Daoy (cell line): ENCODE data around the gene LYSET. TPM values are rescaled to one million over a fixed set of nuclear protein-coding genes. Genes with fewer than 3 reads are reported as not detected.
"Not testable (repeated sequence)": the region's sequence is repeated elsewhere in the genome, so short reads cannot be mapped to it uniquely, and the experiment has no call there.

Experiments used
- DNase-seq: peaks from one replicate; pipeline ENCODE4 v3.0.0-alpha.2; 2015; ENCODE audit warnings: low read depth
- total RNA-seq: library from RNA; depleted of rRNA; stranded (reverse); fragments of >200 nt; shearing (Covaris generic); gene quantifications from 2 replicates; pipeline ENCODE4 v1.2.3, GENCODE V29; 2014

LYSET gene
- total RNA-seq, 1 experiment from 2014 or later, result 23.1 TPM

DNA sequence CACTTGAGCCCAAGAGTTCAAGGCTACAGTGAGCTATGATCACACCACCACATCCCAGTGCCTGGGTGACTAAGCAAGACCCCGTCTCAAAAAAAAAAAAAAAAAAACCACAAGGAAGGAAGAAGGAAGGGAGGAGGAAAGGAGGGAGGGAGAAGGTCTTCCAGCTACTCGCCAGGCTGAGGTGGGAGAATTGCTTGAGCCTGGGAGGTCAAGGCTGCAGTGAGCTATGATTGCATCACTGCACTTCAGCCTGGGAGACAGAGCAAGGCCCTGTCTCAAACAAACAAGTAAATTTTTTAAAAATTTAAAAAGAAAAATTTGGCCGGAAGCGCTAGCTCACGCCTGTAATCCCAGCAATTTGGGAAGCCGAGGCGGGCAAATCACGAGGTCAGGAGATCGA, 16.5 kb upstream of the LYSET start:
- DNase-seq, result not testable (repeated sequence)

DNA sequence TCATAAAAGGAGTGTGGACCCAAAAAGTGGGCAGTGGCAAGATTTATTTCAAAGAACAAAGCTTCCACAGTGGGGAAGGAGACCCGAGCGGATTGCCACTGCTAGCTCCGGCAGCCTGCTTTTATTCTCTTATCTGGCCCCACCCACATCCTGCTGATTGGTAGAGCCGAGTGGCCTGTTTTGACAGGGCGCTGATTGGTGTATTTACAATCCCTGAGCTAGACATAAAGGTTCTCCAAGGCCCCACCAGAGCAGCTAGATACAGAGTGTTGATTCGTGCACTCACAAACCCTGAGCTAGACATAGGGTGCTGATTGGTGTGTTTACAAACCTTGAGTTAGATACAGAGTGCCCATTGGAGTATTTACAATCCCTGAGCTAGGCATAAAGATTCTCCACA, 15.5 kb upstream of the LYSET start:
- not testable (repeated sequence) for DNase-seq

- not testable (repeated sequence) for DNase-seq
Observed at GRCh38 chr14:93170141-93170540, 15.0 kb upstream of the LYSET start.

DNA sequence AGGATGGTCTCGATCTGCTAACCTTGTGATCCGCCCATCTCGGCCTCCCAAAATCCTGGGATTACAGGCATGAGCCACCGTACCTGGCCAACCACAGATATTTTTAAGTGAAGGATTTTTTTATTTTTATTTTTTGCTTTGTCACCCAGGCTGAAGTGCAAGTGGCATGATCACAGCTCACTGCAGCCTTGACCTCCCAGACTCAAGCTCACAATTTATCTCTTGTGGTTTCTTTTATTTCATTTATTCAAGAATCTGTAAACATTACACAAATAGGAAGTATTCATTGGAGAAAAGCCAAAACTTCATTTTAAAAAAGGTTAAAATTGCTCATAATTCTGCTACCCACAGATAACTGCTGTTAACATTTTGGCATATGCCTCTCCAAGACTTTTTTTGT, 13.7 kb upstream of the LYSET start:
- no peak for DNase-seq

- DNase-seq, result peak; percentile 37
Observed at GRCh38 chr14:93173943-93174395, 11.1 kb upstream of the LYSET start.

DNA sequence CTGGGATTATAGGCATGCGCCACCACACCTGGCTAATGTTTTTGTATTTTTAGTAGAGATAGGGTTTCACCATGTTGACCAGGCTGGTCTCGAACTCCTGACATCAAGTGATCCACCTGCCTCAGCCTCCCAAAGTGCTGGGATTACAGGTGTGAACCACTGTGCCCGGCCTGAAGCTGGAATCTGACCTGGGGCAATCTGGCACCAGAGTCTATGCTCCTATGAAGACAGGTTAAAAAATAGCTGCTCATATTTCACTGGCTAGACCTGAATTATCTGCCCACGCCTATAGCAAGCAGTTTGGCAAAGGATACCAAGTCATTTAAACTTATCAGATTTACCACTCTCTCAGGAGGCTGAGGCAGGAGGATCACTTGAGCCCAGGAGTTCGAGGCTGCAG, 10.4 kb upstream of the LYSET start:
- DNase-seq, result not testable (repeated sequence)

- DNase-seq, result no peak
Observed at GRCh38 chr14:93175492-93175891, 9.6 kb upstream of the LYSET start.

DNA sequence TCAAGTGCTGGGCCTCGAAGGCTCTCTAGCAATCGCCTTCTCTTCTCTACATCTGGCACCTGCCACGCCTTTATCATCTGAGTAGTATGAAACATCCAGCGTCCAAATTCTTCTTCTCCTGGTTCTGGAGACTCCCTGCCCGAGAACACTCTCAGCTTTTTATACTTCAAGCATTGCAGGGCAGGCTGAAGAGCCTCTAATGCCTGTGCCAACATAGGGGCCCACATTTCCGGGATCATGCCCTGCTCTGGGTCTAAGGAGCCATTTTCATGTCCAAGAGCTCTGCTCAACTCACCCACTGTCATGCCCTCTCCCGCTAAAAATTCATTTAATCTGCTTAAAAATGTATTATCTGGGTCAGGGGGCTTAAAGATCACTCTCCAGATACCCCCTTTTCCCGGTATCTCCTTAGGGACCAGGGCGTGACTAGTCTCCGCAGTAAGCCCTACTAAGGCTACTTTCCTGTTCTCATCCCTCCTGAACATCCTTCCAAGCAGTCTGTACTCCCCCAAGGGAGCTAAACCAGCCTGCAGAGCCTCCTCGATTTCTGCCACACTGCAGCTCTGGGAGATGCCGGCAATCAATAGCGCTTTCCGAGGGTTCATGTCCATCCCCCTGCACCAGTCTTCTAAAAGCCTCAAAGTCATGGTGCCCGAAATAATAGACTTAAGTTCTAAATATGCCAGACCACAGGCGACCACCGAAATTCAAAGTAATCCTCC, 1.4 kb upstream of the LYSET start:
- no peak for DNase-seq

- DNase-seq, result no peak
Observed at GRCh38 chr14:93185349-93185720, 218 bp downstream of the LYSET start.

GRCh38 chr14:93186466-93186865, 1.3 kb downstream of the LYSET start:
- no peak for DNase-seq

DNA sequence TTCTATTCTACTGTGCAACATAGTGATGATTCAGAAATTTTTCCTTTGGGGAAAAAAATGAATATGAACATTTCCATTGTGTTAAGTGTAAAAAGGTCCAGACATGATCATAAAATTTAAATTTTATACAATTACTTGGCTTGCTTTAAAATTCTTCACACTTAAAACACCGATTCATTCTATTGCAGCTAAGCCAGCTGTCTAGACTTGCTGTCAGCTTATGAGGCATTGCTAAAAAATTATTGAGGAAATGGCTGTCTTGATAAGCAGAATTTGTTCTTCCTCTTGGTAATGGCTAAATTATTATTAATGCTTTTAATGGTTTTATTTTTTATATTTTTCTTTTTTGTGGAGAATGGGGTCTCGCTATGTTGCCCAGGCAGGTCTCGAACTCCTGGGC, 1.8 kb downstream of the LYSET start:
- no peak for DNase-seq

DNA sequence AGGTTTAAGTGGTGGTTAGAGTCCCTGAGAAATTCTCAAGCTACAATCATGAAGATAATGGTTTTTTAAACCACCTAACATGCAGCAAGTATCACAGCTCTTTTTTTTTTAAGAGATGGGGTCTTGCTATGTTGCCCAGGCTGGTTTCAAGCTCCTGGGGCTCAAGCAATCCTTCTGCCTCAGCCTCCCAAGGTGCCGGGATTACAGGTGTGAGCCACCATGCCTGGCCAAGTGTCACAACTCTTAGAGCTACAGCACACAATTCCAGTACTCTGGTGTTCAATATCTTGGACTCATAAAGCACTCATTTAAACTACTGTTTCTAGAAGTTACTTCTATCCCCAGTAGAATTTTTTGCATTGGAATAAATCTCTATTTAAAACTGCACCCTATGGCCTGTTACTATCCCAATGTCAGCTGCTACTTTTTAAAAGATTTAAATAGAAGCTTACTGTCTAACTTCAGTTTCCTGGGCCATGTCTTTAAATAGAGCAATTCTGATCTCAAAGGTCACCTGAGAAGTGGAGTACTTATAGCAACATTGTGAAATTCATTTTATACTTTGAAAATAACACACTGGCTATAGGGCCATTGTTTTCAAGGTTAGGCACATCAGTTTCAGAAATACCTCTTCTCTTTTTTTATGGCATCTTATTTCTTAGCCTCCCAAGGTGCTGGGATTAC, 10.3 kb downstream of the LYSET start:
- DNase-seq, result no peak

DNA sequence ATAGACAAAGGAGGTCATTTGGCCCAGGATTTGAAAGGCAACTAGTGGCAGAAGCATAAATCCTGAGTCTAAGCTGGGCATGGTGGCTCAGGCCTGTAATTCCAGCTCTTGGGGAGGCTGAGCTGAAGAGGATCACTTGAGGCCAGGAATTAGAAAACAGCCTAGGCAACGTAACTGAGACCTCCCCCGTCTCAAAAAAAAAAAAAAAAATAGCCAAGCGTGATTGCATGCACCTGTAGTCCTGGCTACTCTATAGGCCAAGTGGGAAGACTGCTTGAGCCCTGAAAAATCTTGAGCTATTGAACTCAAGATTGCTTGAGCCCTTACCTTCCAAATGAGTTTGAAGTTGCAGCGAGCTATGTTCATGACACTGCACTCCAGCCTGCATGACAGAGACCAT, 13.9 kb downstream of the LYSET start:
- DNase-seq, result no peak

GRCh38 chr14:93200553-93200952, 15.4 kb downstream of the LYSET start:
- no peak for DNase-seq

GRCh38 chr14:93201155-93201704, 16.1 kb downstream of the LYSET start:
- DNase-seq, result no peak

DNA sequence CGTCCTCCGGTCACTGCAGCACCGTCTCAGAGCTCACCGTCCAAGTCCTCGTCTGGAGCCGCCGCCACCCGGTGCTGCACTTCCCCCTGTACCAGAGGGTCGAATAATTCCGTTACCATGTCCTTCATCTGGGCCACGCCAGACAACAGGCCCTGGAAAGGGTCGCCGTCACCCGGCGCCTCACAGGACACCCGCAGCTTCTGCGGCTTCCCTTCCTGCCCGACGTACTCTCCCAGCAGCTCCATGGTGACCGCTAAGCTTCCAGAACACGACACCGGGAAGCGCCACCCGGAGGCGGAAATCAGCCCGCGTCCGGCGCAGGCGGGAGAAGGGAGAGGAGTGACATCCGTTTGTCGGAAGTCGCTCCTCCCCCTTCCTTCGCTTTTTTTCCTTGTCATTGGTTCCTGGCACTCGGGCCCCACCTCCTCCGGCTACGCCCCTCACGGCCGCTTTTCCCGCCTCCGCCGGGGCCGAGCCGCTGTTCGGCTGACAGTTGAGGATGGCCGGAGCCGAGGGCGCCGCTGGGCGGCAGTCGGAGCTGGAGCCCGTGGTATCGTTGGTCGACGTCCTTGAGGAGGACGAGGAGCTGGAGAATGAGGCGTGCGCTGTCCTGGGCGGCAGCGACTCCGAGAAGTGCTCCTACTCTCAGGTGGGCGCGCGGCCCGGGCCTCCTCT, 21.8 kb downstream of the LYSET start, which contains the start of the genes GON7 and UBR7:
GON7 (minus strand) TSS at position 273 of the 675 bp plus-strand sequence; CDS start at position 245, 28 bp downstream.
UBR7 (plus strand) TSS at position 464 of the 675 bp plus-strand sequence; CDS start at position 500, 36 bp downstream.
- DNase-seq, result peak; percentile 99

GRCh38 chr14:93207468-93208308, 22.6 kb downstream of the LYSET start:
- peak; percentile 68 for DNase-seq

DNA sequence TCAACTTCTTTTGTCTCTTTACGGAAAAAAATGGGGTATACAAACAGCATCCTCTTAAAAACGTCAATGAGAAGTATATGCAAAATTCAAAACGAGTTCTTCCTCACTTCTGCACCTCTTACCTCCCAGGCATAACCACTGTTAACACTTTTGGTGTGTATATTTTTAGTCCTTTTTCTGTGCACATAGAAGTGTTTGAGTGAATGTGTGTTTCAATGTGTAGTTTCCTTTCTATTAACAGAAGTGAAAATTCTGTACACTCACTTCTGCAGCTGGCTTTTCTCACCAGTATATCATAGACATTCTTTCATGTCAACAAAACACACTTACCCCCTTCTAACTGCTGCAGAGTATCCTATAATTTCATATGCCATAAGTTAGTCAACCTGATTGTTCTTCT, 27.3 kb downstream of the LYSET start:
- no peak for DNase-seq

- no peak for DNase-seq
Observed at GRCh38 chr14:93214598-93214997, 29.5 kb downstream of the LYSET start.

DNA sequence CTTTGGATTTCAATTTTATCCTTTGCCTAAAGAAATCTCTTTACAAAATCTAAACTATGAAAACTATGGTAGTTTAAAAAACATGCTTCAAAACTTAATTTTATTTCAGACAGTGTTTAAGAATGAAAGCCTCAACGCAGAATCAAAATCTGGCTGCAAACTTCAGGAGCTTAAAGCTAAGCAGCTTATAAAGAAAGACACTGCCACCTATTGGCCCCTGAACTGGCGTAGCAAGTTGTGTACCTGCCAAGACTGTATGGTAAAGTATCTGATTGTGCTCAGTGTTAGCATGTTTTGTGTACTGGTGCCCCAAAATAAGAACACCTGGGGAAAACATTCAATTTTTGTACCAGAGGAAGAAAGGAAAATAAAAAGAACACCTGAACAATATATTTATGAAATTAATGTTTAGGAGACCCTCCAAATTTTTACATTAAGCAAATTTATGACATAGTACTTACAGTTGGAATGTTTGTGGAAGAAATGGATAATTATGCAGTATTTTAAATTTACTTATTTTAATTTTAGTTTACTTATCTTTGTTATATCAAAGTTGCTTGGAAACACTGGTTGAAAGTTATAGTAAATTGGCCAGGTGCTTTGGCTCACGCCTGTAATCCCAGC, 34.1 kb downstream of the LYSET start:
- DNase-seq, result peak; percentile 50

DNA sequence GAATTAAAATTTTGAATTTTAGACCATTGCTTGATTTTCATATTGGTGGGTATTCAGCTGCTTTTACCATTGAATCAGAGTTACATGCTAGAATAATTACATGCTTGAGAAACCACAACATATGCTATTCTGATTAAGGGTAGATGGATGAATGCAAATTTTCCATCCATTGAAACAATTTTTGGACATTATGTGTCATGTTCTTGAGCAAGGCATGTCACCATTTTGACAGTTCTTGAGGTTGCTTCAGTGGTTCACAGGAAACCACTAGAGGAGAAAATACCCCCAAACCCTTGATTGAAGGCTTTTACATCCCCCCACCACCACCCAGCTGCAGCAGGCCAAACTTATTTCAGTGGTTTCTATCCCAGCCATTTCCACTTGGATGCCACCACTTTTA, 35.4 kb downstream of the LYSET start:
- DNase-seq, result no peak
